Spleen (tissue), 7 donors: ENCODE measurements around the gene TYK2.
"Not testable (repeated sequence)": the region's sequence is repeated elsewhere in the genome, so short reads cannot be mapped to it uniquely, and the experiment has no call there.

Source experiments
- CTCF ChIP-seq, 11 experiments: fragments of 200-600 bp in 7 of 11; fragments of 450-650 bp in 4 of 11; sonication (generic) in 4 of 11; IDR thresholded peaks in 8 of 11; conservative IDR thresholded peaks in 3 of 11; 1 replicate in 7 of 11; 2 replicates in 4 of 11; pipeline versions ENCODE4 v1.4.0 to v1.8.0; 2016 to 2021; ENCODE audit warnings: antibody characterized with exemption in 11 of 11, inconsistent platforms in 4 of 11, mild to moderate bottlenecking in 1 of 11
- POLR2A ChIP-seq, 3 donors: fragments of 450-650 bp; IDR thresholded peaks; one replicate each; pipeline ENCODE4 v1.5.1; 2017; ENCODE audit warnings: antibody characterized with exemption in 3 of 3, mild to moderate bottlenecking in 1 of 3
- POLR2AphosphoS5 ChIP-seq, 3 donors: sonication (generic); formaldehyde crosslinking; IDR thresholded peaks; one replicate each; pipeline ENCODE4 v1.5.1; 2017; ENCODE audit warnings: antibody characterized with exemption in 3 of 3
- donor health status: DM: no; HTN: no; CAD: no; lungs with moderate emphysema.
- donor health status: DM: no; HTN: no; CAD: no.
- donor health status: DM: no; HTN: no; CAD: no.

GRCh38 chr19:10399340-10399739 lies 19.0 kb upstream of the TYK2 start:
- not testable (repeated sequence) for TF ChIP-seq CTCF (IDR thresholded peaks at IDR 0.05 in 8 of 11, conservative IDR thresholded peaks at IDR 0.05 in 3 of 11); POLR2A (IDR thresholded peaks at IDR 0.05); POLR2AphosphoS5 (IDR thresholded peaks at IDR 0.05)
